Tibial nerve (tissue), 4 donors: Measurements from ENCODE around the gene KSR2. TPM values are rescaled to one million over a fixed set of nuclear protein-coding genes. Genes with fewer than 3 reads are reported as not detected.
"Not testable (repeated sequence)": the region's sequence is repeated elsewhere in the genome, so short reads cannot be mapped to it uniquely, and the experiment has no call there.

Experiments
- DNase-seq, 2 donors: peaks; one replicate each; pipeline ENCODE4 v3.0.0-alpha.2; 2019; ENCODE audit warnings: low spot score in 2 of 2
- H3K27ac ChIP-seq, 4 donors: fragments of 200-600 bp; sonication (generic) in 3 of 4; one replicate each; pipeline ENCODE4 v1.5.1; 2017 to 2019; ENCODE audit warnings: mild to moderate bottlenecking in 1 of 4
- H3K27me3 ChIP-seq, 2 donors: fragments of 200-600 bp; sonication (generic) in 1 of 2; one replicate each; pipeline versions ENCODE4 v1.5.1 to v1.6.0; 2017 to 2019
- H3K36me3 ChIP-seq, 3 donors: fragments of 200-600 bp; sonication (generic); one replicate each; pipeline ENCODE4 v1.5.1; 2018 to 2019
- H3K4me1 ChIP-seq, 4 donors: fragments of 200-600 bp; sonication (generic) in 3 of 4; one replicate each; pipeline ENCODE4 v1.5.1; 2017 to 2019
- H3K4me3 ChIP-seq, 4 donors: fragments of 200-600 bp; sonication (generic) in 3 of 4; one replicate each; pipeline ENCODE4 v1.5.1; 2017 to 2019; ENCODE audit warnings: mild to moderate bottlenecking in 1 of 4, moderate library complexity in 1 of 4
- H3K9me3 ChIP-seq, 4 donors: fragments of 200-600 bp; sonication (generic) in 3 of 4; one replicate each; pipeline ENCODE4 v1.5.1; 2017 to 2019
- CTCF ChIP-seq, 5 experiments: fragments of 200-600 bp in 3 of 5; fragments of 450-650 bp in 2 of 5; sonication (generic) in 3 of 5; IDR thresholded peaks; one replicate each; pipeline ENCODE4 v1.5.1; 2016 to 2019; ENCODE audit warnings: antibody characterized with exemption in 5 of 5, mild to moderate bottlenecking in 3 of 5, moderate library complexity in 2 of 5
- EP300 ChIP-seq, 2 donors: sonication (generic); formaldehyde crosslinking; IDR thresholded peaks; one replicate each; pipeline ENCODE4 v1.6.1; 2017; ENCODE audit warnings: antibody characterized with exemption in 2 of 2, mild to moderate bottlenecking in 1 of 2
- POLR2A ChIP-seq, 2 donors: fragments of 450-650 bp; IDR thresholded peaks; one replicate each; pipeline ENCODE4 v1.6.1; 2017; ENCODE audit warnings: antibody characterized with exemption in 2 of 2, mild to moderate bottlenecking in 2 of 2, moderate library complexity in 2 of 2
- WGBS, 2 donors: methylation state at CpG; one replicate each; pipeline ENCODE4 v1.1.5; 2018; 5-methylcytosine and 5-hydroxymethylcytosine counted together
- total RNA-seq, 4 donors: library from RNA; depleted of rRNA; stranded (reverse); fragments of >200 nt; gene quantifications; one replicate each; pipeline ENCODE4 v1.1.0, GENCODE V29; 2016

KSR2 gene
- total RNA-seq, 4 donors from 2014 or later, result under 0.01 TPM; not detected in 3

- Histone ChIP-seq H3K4me3 (no peak overlapping the region), H3K36me3 (no peaks in the 10 kb centered on the region), H3K4me1 (no peaks in the 10 kb centered on the region), H3K27me3 (no peaks in the 10 kb centered on the region), H3K9me3 (peaks cover 0 to 11% (median 0%) of the 10 kb centered on the region in 4 donors), H3K27ac (no peak overlapping the region)
- no peak for DNase-seq
- TF ChIP-seq CTCF (IDR thresholded peaks at IDR 0.05) (no peak), POLR2A (IDR thresholded peaks at IDR 0.05) (no peak), EP300 (IDR thresholded peaks at IDR 0.05) (no peak)
These were observed 107.1 kb downstream of the KSR2 start for GRCh38 chr12:117861691-117862090.

GRCh38 chr12:117860787-117861290, 108.0 kb downstream of the KSR2 start:
- WGBS, 2 donors, result 88 to 93% methylated on average over 9 to 13 of the region's 13 CpGs
- H3K4me1 ChIP-seq, H3K4me3 ChIP-seq, H3K27ac ChIP-seq, H3K27me3 ChIP-seq, DNase-seq, H3K36me3 ChIP-seq: not testable (repeated sequence)
- peaks cover 0 to 11% (median 0%) of the 10 kb centered on the region in 4 donors for H3K9me3 ChIP-seq

GRCh38 chr12:117860111-117860510, 108.7 kb downstream of the KSR2 start:
- DNase-seq, result no peak
- H3K27me3 ChIP-seq, result no peaks in the 10 kb centered on the region
- H3K36me3 ChIP-seq, result no peaks in the 10 kb centered on the region
- TF ChIP-seq POLR2A (IDR thresholded peaks at IDR 0.05) (no peak), CTCF (IDR thresholded peaks at IDR 0.05) (no peak), EP300 (IDR thresholded peaks at IDR 0.05) (no peak)
- H3K27ac ChIP-seq, result no peak overlapping the region
- 84 to 85% methylated on average over 15 of the region's 15 CpGs for WGBS, 2 donors
- H3K9me3 ChIP-seq, result peaks cover 0 to 11% (median 0%) of the 10 kb centered on the region in 4 donors
- no peaks in the 10 kb centered on the region for H3K4me1 ChIP-seq
- H3K4me3 ChIP-seq, result no peak overlapping the region

GRCh38 chr12:117857632-117858612, 110.9 kb downstream of the KSR2 start:
- Histone ChIP-seq H3K27ac (no peak overlapping the region), H3K4me1 (no peaks in the 10 kb centered on the region), H3K36me3 (no peaks in the 10 kb centered on the region), H3K4me3 (no peak overlapping the region), H3K9me3 (peaks cover 0 to 10% (median 0%) of the 10 kb centered on the region in 4 donors), H3K27me3 (no peaks in the 10 kb centered on the region)
- DNase-seq, result peak in 1 of 2 donors; percentile 27
- TF ChIP-seq POLR2A (IDR thresholded peaks at IDR 0.05), result no peak
- peak in 4 of 5 experiments; percentile 17 to 37 (median 32) for TF ChIP-seq CTCF (IDR thresholded peaks at IDR 0.05)
- 65 to 68% methylated on average over 13 of the region's 13 CpGs for WGBS, 2 donors

GRCh38 chr12:117857139-117857538, 111.7 kb downstream of the KSR2 start:
- not testable (repeated sequence) for H3K9me3 ChIP-seq, H3K4me3 ChIP-seq, H3K4me1 ChIP-seq, H3K27me3 ChIP-seq, DNase-seq, H3K36me3 ChIP-seq, H3K27ac ChIP-seq
- WGBS, 2 donors, result 69 to 73% methylated on average over 4 of the region's 4 CpGs

- H3K27me3 ChIP-seq, result no peaks in the 10 kb centered on the region
- H3K4me3 ChIP-seq, result no peak overlapping the region
- H3K9me3 ChIP-seq, result peaks cover 0 to 10% (median 0%) of the 10 kb centered on the region in 4 donors
- H3K36me3 ChIP-seq, result no peaks in the 10 kb centered on the region
- no peaks in the 10 kb centered on the region for H3K4me1 ChIP-seq
- no peak overlapping the region for H3K27ac ChIP-seq
- no peak for DNase-seq
- WGBS, 2 donors, result 87 to 89% methylated on average over 19 of the region's 19 CpGs
- no peak for TF ChIP-seq EP300 (IDR thresholded peaks at IDR 0.05)
- TF ChIP-seq CTCF (IDR thresholded peaks at IDR 0.05), result no peak
- no peak for TF ChIP-seq POLR2A (IDR thresholded peaks at IDR 0.05)
These were observed 113.6 kb downstream of the KSR2 start for GRCh38 chr12:117855165-117855564.
